Neuron (in vitro differentiated cells): ENCODE results near the gene ERCC6L2.

Experiments used
- H2AFZ ChIP-seq: one replicate; pipeline ENCODE4 v1.6.1; 2013; ENCODE audit warnings: low read depth, mild to moderate bottlenecking, inconsistent platforms, low read length, moderate library complexity
- H3K27me3 ChIP-seq: one replicate; pipeline ENCODE4 v1.6.1; 2013; ENCODE audit warnings: low read length; ENCODE audit not compliant: insufficient read depth
- H3K36me3 ChIP-seq: one replicate; pipeline ENCODE4 v1.6.1; 2013; ENCODE audit warnings: low read length; ENCODE audit not compliant: insufficient read depth
- H3K4me1 ChIP-seq: one replicate; pipeline ENCODE4 v1.6.1; 2013; ENCODE audit warnings: low read length; ENCODE audit not compliant: insufficient read depth
- H3K4me3 ChIP-seq: 2 replicates; pipeline ENCODE4 v1.5.1; 2013; ENCODE audit warnings: mild to moderate bottlenecking, low read length, moderate library complexity
- H3K9me3 ChIP-seq: one replicate; pipeline ENCODE4 v1.6.1; 2013; ENCODE audit warnings: low read length

Gene ERCC6L2

GRCh38 chr9:95874989-95875304, 544 bp upstream of the ERCC6L2 start:
- Histone ChIP-seq H3K4me1 (peaks cover 18% of the 10 kb centered on the region), H2AFZ (peak overlapping the region; percentile 68), H3K9me3 (no peaks in the 10 kb centered on the region), H3K27me3 (no peaks in the 10 kb centered on the region), H3K36me3 (peaks cover 11% of the 10 kb centered on the region), H3K4me3 (no peak overlapping the region)

GRCh38 chr9:95876138-95876444, 600 bp downstream of the ERCC6L2 start:
- Histone ChIP-seq H3K4me1 (peaks cover 22% of the 10 kb centered on the region), H3K4me3 (no peak overlapping the region), H3K36me3 (peaks cover 6% of the 10 kb centered on the region)

GRCh38 chr9:95876595-95876994, 1.1 kb downstream of the ERCC6L2 start:
- peaks cover 11% of the 10 kb centered on the region for H3K36me3 ChIP-seq
- no peak overlapping the region for H2AFZ ChIP-seq
- H3K27me3 ChIP-seq: no peaks in the 10 kb centered on the region
- H3K9me3 ChIP-seq: no peaks in the 10 kb centered on the region
- no peak overlapping the region for H3K4me3 ChIP-seq
- H3K4me1 ChIP-seq: peaks cover 22% of the 10 kb centered on the region

More at GRCh38 chr9:95876138-95876444, 600 bp downstream of the ERCC6L2 start:
- Histone ChIP-seq H3K9me3 (no peaks in the 10 kb centered on the region), H2AFZ (peak overlapping the region; percentile 52), H3K27me3 (no peaks in the 10 kb centered on the region)

- H2AFZ ChIP-seq: no peak overlapping the region
- no peak overlapping the region for H3K4me3 ChIP-seq
- no peaks in the 10 kb centered on the region for H3K9me3 ChIP-seq
- no peaks in the 10 kb centered on the region for H3K27me3 ChIP-seq
- H3K4me1 ChIP-seq: peaks cover 22% of the 10 kb centered on the region
- peaks cover 20% of the 10 kb centered on the region for H3K36me3 ChIP-seq
Measured at GRCh38 chr9:95877984-95878383, 2.5 kb downstream of the ERCC6L2 start.

GRCh38 chr9:95879591-95879990, 4.1 kb downstream of the ERCC6L2 start:
- H3K9me3 ChIP-seq: no peaks in the 10 kb centered on the region
- H2AFZ ChIP-seq: no peak overlapping the region
- peaks cover 13% of the 10 kb centered on the region for H3K4me1 ChIP-seq
- H3K4me3 ChIP-seq: no peak overlapping the region
- peaks cover 30% of the 10 kb centered on the region for H3K36me3 ChIP-seq
- no peaks in the 10 kb centered on the region for H3K27me3 ChIP-seq

GRCh38 chr9:95880021-95880690, 4.7 kb downstream of the ERCC6L2 start:
- Histone ChIP-seq H3K36me3 (peaks cover 35% of the 10 kb centered on the region), H2AFZ (no peak overlapping the region), H3K27me3 (no peaks in the 10 kb centered on the region), H3K4me3 (no peak overlapping the region), H3K9me3 (no peaks in the 10 kb centered on the region), H3K4me1 (peaks cover 13% of the 10 kb centered on the region)

- no peaks in the 10 kb centered on the region for H3K27me3 ChIP-seq
- no peaks in the 10 kb centered on the region for H3K4me1 ChIP-seq
- H3K36me3 ChIP-seq: peaks cover 41% of the 10 kb centered on the region
- H2AFZ ChIP-seq: no peak overlapping the region
- peaks cover 2% of the 10 kb centered on the region for H3K9me3 ChIP-seq
- no peak overlapping the region for H3K4me3 ChIP-seq
Measured at GRCh38 chr9:95887926-95888497, 12.5 kb downstream of the ERCC6L2 start.

GRCh38 chr9:95890594-95890993, 15.1 kb downstream of the ERCC6L2 start:
- H2AFZ ChIP-seq: no peak overlapping the region
- H3K4me3 ChIP-seq: no peak overlapping the region
- H3K36me3 ChIP-seq: peaks cover 22% of the 10 kb centered on the region
- no peaks in the 10 kb centered on the region for H3K4me1 ChIP-seq
- H3K27me3 ChIP-seq: no peaks in the 10 kb centered on the region
- H3K9me3 ChIP-seq: peaks cover 2% of the 10 kb centered on the region

GRCh38 chr9:95891067-95891671, 15.7 kb downstream of the ERCC6L2 start:
- H3K36me3 ChIP-seq: peaks cover 22% of the 10 kb centered on the region
- H3K27me3 ChIP-seq: no peaks in the 10 kb centered on the region
- no peaks in the 10 kb centered on the region for H3K4me1 ChIP-seq
- no peak overlapping the region for H2AFZ ChIP-seq
- H3K4me3 ChIP-seq: no peak overlapping the region
- H3K9me3 ChIP-seq: peaks cover 2% of the 10 kb centered on the region

GRCh38 chr9:95892690-95893089, 17.2 kb downstream of the ERCC6L2 start:
- no peak overlapping the region for H2AFZ ChIP-seq
- peaks cover 2% of the 10 kb centered on the region for H3K9me3 ChIP-seq
- H3K36me3 ChIP-seq: peaks cover 14% of the 10 kb centered on the region
- H3K4me3 ChIP-seq: no peak overlapping the region
- no peaks in the 10 kb centered on the region for H3K4me1 ChIP-seq
- no peaks in the 10 kb centered on the region for H3K27me3 ChIP-seq

- Histone ChIP-seq H3K27me3 (no peaks in the 10 kb centered on the region), H3K4me3 (no peak overlapping the region), H2AFZ (no peak overlapping the region), H3K4me1 (no peaks in the 10 kb centered on the region), H3K36me3 (peaks cover 14% of the 10 kb centered on the region), H3K9me3 (peaks cover 2% of the 10 kb centered on the region)
Measured at GRCh38 chr9:95896580-95896979, 21.1 kb downstream of the ERCC6L2 start.

- H3K36me3 ChIP-seq: peaks cover 23% of the 10 kb centered on the region
- no peak overlapping the region for H3K4me3 ChIP-seq
- H3K4me1 ChIP-seq: no peaks in the 10 kb centered on the region
- no peaks in the 10 kb centered on the region for H3K9me3 ChIP-seq
- H2AFZ ChIP-seq: no peak overlapping the region
- H3K27me3 ChIP-seq: no peaks in the 10 kb centered on the region
Measured at GRCh38 chr9:95901506-95901905, 26.0 kb downstream of the ERCC6L2 start.

- Histone ChIP-seq H3K9me3 (no peaks in the 10 kb centered on the region), H3K4me3 (no peak overlapping the region), H2AFZ (no peak overlapping the region), H3K4me1 (no peaks in the 10 kb centered on the region), H3K27me3 (no peaks in the 10 kb centered on the region), H3K36me3 (peaks cover 31% of the 10 kb centered on the region)
Measured at GRCh38 chr9:95903398-95903797, 27.9 kb downstream of the ERCC6L2 start.

GRCh38 chr9:95907794-95908193, 32.3 kb downstream of the ERCC6L2 start:
- no peaks in the 10 kb centered on the region for H3K9me3 ChIP-seq
- no peaks in the 10 kb centered on the region for H3K27me3 ChIP-seq
- H2AFZ ChIP-seq: no peak overlapping the region
- no peaks in the 10 kb centered on the region for H3K4me1 ChIP-seq
- H3K4me3 ChIP-seq: no peak overlapping the region
- H3K36me3 ChIP-seq: peaks cover 32% of the 10 kb centered on the region
